ENCODE measurements around the gene PTPRR.

The PTPRR gene

DNA sequence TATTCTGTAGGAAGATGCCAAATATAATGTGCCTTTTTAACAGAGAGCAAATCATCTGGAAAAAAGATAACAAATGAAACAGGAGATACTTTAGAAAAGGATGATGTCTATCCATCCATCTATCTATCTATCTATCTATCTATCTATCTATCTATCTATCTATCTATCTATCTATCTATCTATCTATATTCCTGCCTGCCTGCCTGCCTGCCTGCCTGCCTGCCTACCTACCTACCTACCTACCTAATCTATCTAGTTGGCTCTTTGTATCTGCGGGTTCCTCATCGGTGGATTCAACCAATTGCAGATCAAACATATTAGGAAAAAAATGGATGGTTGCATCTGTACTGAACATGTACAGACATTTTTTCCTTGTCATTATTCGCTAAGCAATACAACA is 294.4 kb downstream of the PTPRR start:
- Histone ChIP-seq H3K27ac (no peak overlapping the region), H3K27me3 (no peaks in the 10 kb centered on the region), H3K36me3 (no peaks in the 10 kb centered on the region), H3K4me3 (ENCODE audit: low read depth in 1 of 2, low read length in 1 of 2) (no peak overlapping the region), H3K4me1 (ENCODE audit: control insufficient read depth in 1 of 2, insufficient read depth in 1 of 2, low read depth in 1 of 2, low read length in 1 of 2) (no peaks in the 10 kb centered on the region), H3K9me3 (no peaks in the 10 kb centered on the region)
- TF ChIP-seq, protein P1, sequence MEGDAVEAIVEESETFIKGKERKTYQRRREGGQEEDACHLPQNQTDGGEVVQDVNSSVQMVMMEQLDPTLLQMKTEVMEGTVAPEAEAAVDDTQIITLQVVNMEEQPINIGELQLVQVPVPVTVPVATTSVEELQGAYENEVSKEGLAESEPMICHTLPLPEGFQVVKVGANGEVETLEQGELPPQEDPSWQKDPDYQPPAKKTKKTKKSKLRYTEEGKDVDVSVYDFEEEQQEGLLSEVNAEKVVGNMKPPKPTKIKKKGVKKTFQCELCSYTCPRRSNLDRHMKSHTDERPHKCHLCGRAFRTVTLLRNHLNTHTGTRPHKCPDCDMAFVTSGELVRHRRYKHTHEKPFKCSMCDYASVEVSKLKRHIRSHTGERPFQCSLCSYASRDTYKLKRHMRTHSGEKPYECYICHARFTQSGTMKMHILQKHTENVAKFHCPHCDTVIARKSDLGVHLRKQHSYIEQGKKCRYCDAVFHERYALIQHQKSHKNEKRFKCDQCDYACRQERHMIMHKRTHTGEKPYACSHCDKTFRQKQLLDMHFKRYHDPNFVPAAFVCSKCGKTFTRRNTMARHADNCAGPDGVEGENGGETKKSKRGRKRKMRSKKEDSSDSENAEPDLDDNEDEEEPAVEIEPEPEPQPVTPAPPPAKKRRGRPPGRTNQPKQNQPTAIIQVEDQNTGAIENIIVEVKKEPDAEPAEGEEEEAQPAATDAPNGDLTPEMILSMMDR (IDR thresholded peaks at IDR 0.05) = no peak

DNA sequence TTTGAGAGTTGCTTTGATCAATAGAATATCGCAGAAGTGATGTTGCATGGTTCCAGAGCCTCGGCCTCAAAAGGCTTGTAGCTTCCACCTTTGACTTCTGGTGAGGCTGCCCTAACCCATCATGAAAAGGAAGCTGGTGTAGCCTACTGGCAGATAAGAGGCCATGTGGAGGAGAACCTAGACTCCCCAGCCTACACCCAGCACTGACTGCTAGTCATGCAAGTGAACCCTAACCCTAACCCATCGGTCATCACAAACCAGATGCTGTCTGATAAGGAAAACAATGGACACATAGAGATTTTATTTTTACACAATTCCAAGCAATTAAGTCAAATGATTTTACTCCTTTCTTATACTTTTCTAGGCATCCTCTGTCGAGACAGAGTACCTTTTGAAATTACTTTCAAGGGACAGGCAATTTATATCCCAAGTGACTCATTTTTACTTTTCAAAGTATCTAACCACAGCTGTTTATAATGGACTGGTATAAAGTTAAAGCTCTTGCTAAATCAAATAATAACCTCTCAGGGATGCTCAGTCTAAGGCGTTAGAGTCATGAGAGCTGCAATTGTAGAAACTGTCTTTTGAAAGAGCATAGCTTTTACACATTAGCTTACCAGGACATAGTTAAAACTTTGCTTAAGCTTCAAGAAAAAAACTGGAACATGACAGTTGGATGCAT is 300.9 kb downstream of the PTPRR start:
- Histone ChIP-seq H3K9me3 (no peaks in the 10 kb centered on the region), H3K36me3 (no peaks in the 10 kb centered on the region), H3K27me3 (no peaks in the 10 kb centered on the region), H3K27ac (no peak overlapping the region), H3K4me1 (ENCODE audit: control insufficient read depth in 1 of 2, insufficient read depth in 1 of 2, low read depth in 1 of 2, low read length in 1 of 2) (no peaks in the 10 kb centered on the region), H3K4me3 (ENCODE audit: low read depth in 1 of 2, low read length in 1 of 2) (no peak overlapping the region)
- TF ChIP-seq, protein P1 (IDR thresholded peaks at IDR 0.05) = no peak

DNA sequence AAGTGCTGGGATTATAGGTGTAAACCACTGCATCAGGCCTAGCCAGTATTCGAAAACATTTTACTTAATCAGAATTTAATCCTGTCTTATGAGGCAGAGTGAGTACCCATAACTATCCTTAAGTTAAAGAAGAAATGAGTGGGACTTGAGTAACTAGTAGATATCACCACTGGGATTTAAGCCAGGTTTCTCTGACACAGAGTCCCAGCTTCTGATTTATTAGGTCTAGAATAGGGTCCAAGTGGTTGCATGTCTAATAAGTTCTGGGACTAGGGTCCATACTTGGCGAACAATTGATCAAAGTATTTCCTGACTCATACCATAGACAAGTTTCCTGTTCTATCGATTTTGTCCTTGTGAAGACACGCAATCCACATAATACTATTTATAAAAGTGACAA is 302.2 kb downstream of the PTPRR start:
- Histone ChIP-seq H3K27me3 (peaks cover under 1% of the 10 kb centered on the region), H3K4me1 (ENCODE audit: control insufficient read depth in 1 of 2, insufficient read depth in 1 of 2, low read depth in 1 of 2, low read length in 1 of 2) (no peaks in the 10 kb centered on the region), H3K4me3 (ENCODE audit: low read depth in 1 of 2, low read length in 1 of 2) (no peak overlapping the region), H3K36me3 (no peaks in the 10 kb centered on the region), H3K9me3 (no peaks in the 10 kb centered on the region), H3K27ac (no peak overlapping the region)
- TF ChIP-seq, protein P1 (IDR thresholded peaks at IDR 0.05) = no peak

DNA sequence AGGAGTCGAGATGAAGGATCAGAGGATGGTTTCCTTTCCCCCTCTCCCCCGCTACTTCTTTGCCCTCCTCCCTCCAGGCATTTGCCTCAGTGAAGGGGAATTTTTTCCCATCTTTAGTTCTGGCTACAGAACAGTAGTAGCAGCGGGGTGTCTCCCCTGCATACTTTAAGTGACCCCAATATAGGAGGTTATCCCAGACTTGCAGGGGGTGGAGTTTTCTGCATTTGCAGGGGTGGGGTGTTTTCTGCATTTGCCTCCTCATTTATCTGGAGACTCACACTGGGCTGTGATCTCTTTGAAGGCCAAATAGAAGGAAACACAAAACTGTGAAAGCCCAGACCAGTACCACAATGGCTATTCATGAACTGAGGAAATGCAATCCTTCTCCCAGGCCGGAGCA is 303.1 kb downstream of the PTPRR start:
- peaks cover 10% of the 10 kb centered on the region for H3K27me3 ChIP-seq
- TF ChIP-seq, protein P1 (IDR thresholded peaks at IDR 0.05) = no peak
- no peaks in the 10 kb centered on the region for H3K9me3 ChIP-seq
- H3K36me3 ChIP-seq = no peaks in the 10 kb centered on the region
- H3K4me3 ChIP-seq (ENCODE audit: low read depth in 1 of 2, low read length in 1 of 2) = no peak overlapping the region
- H3K4me1 ChIP-seq (ENCODE audit: control insufficient read depth in 1 of 2, insufficient read depth in 1 of 2, low read depth in 1 of 2, low read length in 1 of 2) = no peaks in the 10 kb centered on the region
- no peak overlapping the region for H3K27ac ChIP-seq

DNA sequence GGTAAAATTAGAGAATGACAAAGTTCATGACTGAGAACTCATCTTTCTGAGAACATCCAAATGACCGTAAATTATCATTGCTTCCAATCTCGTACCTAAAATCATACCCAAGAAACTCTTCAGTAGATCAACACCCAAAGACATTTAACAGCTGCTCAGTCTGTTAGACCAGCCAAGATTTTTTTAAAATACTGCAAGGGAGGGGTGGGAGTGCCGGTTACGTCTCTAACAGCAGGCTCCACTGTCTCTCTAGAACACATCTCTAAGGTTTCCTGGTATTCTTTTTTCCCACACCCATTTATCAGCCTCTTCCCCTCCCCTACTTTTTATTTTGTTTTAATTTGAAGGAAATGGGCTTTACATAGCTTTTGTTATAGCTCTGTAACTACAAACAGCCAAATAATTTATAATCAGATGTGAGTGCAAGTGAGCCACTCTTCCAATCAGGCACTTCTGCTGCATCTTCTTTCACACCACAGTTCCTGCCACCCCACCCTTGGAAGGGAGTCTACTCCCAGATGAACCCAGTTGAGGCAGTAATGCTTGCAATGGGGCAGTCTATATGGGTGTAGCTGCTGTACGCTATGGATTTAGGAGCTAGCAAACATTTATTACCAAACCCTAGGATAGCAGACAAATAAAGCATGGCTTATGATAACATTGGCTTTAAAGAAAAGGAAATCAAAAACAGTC is 305.2 kb downstream of the PTPRR start:
- TF ChIP-seq, protein P1 (IDR thresholded peaks at IDR 0.05) = no peak
- H3K36me3 ChIP-seq = no peaks in the 10 kb centered on the region
- H3K27me3 ChIP-seq = peaks cover 31% of the 10 kb centered on the region
- no peaks in the 10 kb centered on the region for H3K4me1 ChIP-seq (ENCODE audit: control insufficient read depth in 1 of 2, insufficient read depth in 1 of 2, low read depth in 1 of 2, low read length in 1 of 2)
- H3K4me3 ChIP-seq (ENCODE audit: low read depth in 1 of 2, low read length in 1 of 2) = no peak overlapping the region
- H3K27ac ChIP-seq = no peak overlapping the region
- H3K9me3 ChIP-seq = no peaks in the 10 kb centered on the region
